Natural killer cell (primary cell): ENCODE measurements around the gene DEGS1. TPM values are rescaled to one million over a fixed set of nuclear protein-coding genes. Genes with fewer than 3 reads are reported as not detected.

Experiments used
- ATAC-seq, 3 donors: fragments of 150-1000 bp in 2 of 3; fragments of 200-7000 bp in 1 of 3; cut with Tn5 transposase; 1 replicate in 1 of 3; 2 replicates in 2 of 3; pipeline ENCODE4 v1.10.0; 2021; ENCODE audit warnings: mild to moderate bottlenecking in 2 of 3, moderate library complexity in 2 of 3
- DNase-seq, 2 donors: peaks; one replicate each; pipeline versions ENCODE4 v3.0.0 to v3.0.0-alpha.2; 2013 to 2021; ENCODE audit warnings: mixed read lengths in 1 of 2
- H3K27ac ChIP-seq: one replicate; pipeline ENCODE4 v1.5.1; 2013; ENCODE audit warnings: mild to moderate bottlenecking, low read length
- H3K27me3 ChIP-seq: one replicate; pipeline ENCODE4 v1.6.1; 2013; ENCODE audit warnings: low read length; ENCODE audit not compliant: control insufficient read depth, insufficient read depth
- H3K36me3 ChIP-seq: one replicate; pipeline ENCODE4 v1.6.1; 2013; ENCODE audit warnings: low read length; ENCODE audit not compliant: control insufficient read depth, insufficient read depth
- H3K4me1 ChIP-seq: one replicate; pipeline ENCODE4 v1.6.1; 2013; ENCODE audit warnings: low read length; ENCODE audit not compliant: control insufficient read depth, insufficient read depth
- H3K4me3 ChIP-seq: one replicate; pipeline ENCODE4 v1.5.1; 2013; ENCODE audit warnings: low read length
- H3K9me3 ChIP-seq: one replicate; pipeline ENCODE4 v1.6.1; 2013; ENCODE audit warnings: low read length; ENCODE audit not compliant: control insufficient read depth, insufficient read depth
- H3K27ac Mint-ChIP-seq, 2 donors: one replicate each; pipeline ENCODE4 v1.8.0; 2022; ENCODE audit warnings: mild to moderate bottlenecking in 2 of 2, mixed read lengths in 2 of 2, moderate library complexity in 1 of 2
- H3K27me3 Mint-ChIP-seq, 2 donors: one replicate each; pipeline ENCODE4 v1.8.0; 2022; ENCODE audit warnings: low read depth in 2 of 2, mixed read lengths in 2 of 2
- H3K36me3 Mint-ChIP-seq: one replicate; pipeline ENCODE4 v1.8.0; 2022; ENCODE audit warnings: mixed read lengths
- H3K4me1 Mint-ChIP-seq, 2 donors: one replicate each; pipeline ENCODE4 v1.8.0; 2022; ENCODE audit warnings: mixed read lengths in 2 of 2
- H3K4me3 Mint-ChIP-seq: one replicate; pipeline ENCODE4 v1.8.0; 2022; ENCODE audit warnings: mild to moderate bottlenecking, moderate library complexity, mixed read lengths
- H3K9me3 Mint-ChIP-seq, 2 donors: one replicate each; pipeline ENCODE4 v1.8.0; 2022; ENCODE audit warnings: mixed read lengths in 2 of 2
- WGBS: methylation state at CpG from one replicate; pipeline ENCODE4 v1.1.7; 2013; ENCODE audit warnings: missing lambda C conversion rate; ENCODE audit not compliant: insufficient coverage; 5-methylcytosine and 5-hydroxymethylcytosine counted together
- intact Hi-C: fragments of 100-400 bp; cut with micrococcal nuclease; formaldehyde crosslinking; loops from one replicate; pipeline ENCODE4 v1.14.2; 2022
- total RNA-seq, 4 donors: library from RNA; stranded (reverse); fragments of 120-200 nt in 1 of 4; gene quantifications; one replicate each; pipeline versions ENCODE4 v1.2.3 to v1.2.4, GENCODE V29; 2013 to 2022
- TF ChIP-seq, protein P1 (sequence below): fragments of 200-600 bp; IDR thresholded peaks from one replicate; pipeline ENCODE4 v1.8.0; 2022; ENCODE audit warnings: antibody characterized with exemption

The DEGS1 gene
- total RNA-seq, 3 donors from 2014 or later (not counting 1 experiment from before 2014, with no cell fraction given): 28.6 to 29.2 (median 28.6) TPM

DNA sequence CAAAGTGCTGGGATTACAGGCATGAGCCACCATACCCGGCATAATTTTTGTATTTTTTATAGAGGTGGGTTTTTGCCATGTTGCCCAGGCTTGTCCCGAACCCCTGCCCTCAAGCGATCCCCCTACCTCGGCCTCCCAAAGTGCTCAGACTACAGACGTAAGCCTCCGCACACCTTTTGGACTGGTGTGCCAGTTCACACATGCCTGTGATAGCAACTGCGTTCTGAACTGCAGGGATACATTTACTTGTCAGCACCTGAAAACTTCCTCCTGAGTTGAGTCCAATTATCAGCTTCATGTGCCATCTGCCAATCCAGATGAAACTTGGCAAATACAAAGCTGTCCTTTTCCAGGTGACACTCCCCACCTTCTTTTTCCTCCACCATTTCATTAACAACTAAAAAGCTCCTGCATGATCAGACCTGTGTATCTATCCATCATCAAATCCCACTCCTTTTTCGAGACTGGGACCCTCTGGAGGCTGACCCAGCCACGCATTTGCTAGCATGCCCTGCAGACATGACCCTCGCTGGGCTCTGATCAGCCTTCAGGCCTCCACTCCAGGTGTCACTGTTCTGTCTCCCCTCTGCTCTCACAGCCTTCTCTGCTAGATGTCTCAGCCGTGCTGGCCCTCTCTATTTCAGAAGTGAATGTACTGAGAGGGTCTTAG, 2.1 kb upstream of the DEGS1 start:
- no peaks in the 10 kb centered on the region for H3K9me3 Mint-ChIP-seq
- H3K36me3 Mint-ChIP-seq: no peaks in the 10 kb centered on the region
- TF ChIP-seq, protein P1, sequence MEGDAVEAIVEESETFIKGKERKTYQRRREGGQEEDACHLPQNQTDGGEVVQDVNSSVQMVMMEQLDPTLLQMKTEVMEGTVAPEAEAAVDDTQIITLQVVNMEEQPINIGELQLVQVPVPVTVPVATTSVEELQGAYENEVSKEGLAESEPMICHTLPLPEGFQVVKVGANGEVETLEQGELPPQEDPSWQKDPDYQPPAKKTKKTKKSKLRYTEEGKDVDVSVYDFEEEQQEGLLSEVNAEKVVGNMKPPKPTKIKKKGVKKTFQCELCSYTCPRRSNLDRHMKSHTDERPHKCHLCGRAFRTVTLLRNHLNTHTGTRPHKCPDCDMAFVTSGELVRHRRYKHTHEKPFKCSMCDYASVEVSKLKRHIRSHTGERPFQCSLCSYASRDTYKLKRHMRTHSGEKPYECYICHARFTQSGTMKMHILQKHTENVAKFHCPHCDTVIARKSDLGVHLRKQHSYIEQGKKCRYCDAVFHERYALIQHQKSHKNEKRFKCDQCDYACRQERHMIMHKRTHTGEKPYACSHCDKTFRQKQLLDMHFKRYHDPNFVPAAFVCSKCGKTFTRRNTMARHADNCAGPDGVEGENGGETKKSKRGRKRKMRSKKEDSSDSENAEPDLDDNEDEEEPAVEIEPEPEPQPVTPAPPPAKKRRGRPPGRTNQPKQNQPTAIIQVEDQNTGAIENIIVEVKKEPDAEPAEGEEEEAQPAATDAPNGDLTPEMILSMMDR: no peak
- peaks cover 2 to 4% of the 10 kb centered on the region in 2 donors for H3K27me3 Mint-ChIP-seq
- DNase-seq: no peak
- H3K27ac Mint-ChIP-seq: no peak overlapping the region
- no peak overlapping the region for H3K4me3 Mint-ChIP-seq
- peaks cover 36% of the 10 kb centered on the region for H3K4me1 ChIP-seq
- WGBS: 94% methylated on average over 11 of the region's 11 CpGs
- intact Hi-C loops: loop anchor here (5.0 kb wide), 1 partner anchor 64 kb away; no protein-coding TSS in a partner anchor
- H3K36me3 ChIP-seq: no peaks in the 10 kb centered on the region
- H3K4me1 Mint-ChIP-seq: peaks cover 15 to 24% of the 10 kb centered on the region in 2 donors
- H3K4me3 ChIP-seq: no peak overlapping the region
- ATAC-seq: no peak
- H3K27ac ChIP-seq: no peak overlapping the region
- H3K27me3 ChIP-seq: no peaks in the 10 kb centered on the region
- H3K9me3 ChIP-seq: no peaks in the 10 kb centered on the region

DNA sequence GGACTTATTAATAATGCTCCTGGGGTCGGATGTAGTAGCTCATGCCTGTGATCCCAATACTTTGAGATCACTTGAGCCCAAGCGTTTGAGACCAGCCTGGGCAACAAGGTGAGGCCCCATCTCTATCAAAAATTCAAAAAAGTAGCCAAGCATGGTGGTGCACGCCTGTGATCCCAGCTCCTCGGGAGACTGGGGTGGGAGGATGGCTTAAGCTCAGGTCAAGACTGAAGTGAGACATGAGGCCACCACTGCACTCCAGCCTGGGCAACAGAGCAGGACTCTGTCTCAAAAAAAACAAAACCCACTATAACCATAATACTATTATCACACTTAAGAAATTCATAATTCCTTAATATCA, 1.6 kb upstream of the DEGS1 start:
- peaks cover 15 to 24% of the 10 kb centered on the region in 2 donors for H3K4me1 Mint-ChIP-seq
- TF ChIP-seq, protein P1: no peak
- no peak for ATAC-seq
- H3K36me3 Mint-ChIP-seq: no peaks in the 10 kb centered on the region
- Histone ChIP-seq H3K27ac (no peak overlapping the region), H3K9me3 (no peaks in the 10 kb centered on the region), H3K27me3 (no peaks in the 10 kb centered on the region), H3K4me1 (peaks cover 38% of the 10 kb centered on the region), H3K4me3 (no peak overlapping the region), H3K36me3 (no peaks in the 10 kb centered on the region)
- peak overlapping the region; percentile 86 for H3K4me3 Mint-ChIP-seq
- H3K27ac Mint-ChIP-seq: peak overlapping the region in 1 of 2 donors; percentile 90
- no peak for DNase-seq
- peaks cover 0 to 2% of the 10 kb centered on the region in 2 donors for H3K27me3 Mint-ChIP-seq
- 95% methylated on average over 4 of the region's 4 CpGs for WGBS
- H3K9me3 Mint-ChIP-seq: no peaks in the 10 kb centered on the region
- intact Hi-C loops: loop anchor here (5.0 kb wide), 1 partner anchor 64 kb away; no protein-coding TSS in a partner anchor

DNA sequence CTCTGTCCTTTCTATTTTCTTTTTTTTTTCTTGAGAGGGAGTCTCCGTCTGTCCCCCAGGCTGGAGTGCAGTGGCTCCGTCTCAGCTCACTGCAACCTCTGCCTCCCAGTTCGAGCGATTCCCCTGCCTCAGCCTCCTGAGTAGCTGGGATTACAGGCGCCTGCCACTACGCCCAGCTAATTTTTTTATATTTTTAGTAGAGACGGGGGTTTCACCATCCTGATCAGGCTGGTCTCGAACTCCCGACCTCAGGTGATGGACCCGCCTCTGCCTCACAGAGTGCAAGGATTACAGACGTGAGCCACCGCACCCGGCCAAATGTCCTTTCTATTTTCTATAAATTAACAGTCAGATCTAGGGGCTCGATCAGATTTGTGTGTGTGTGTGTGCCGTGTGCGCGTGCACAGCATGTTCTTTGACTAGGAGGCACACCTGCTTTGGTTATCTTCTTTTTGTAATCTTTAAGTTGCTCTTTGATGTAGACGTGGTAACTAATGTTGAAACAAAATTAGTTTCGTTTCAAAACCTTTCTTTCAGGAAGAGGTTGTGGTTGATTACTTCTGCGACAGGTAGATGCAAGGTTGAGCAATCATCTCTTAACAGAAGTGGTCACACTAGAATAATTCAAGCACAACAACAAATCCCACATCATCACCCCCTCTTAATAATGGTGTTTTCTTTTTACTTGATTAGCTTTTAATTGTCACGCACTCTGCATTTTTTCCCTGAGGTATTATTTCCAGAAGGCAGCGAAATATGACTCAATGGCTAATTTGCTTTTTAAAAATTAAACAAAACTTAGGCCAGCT, 779 bp upstream of the DEGS1 start:
- Histone ChIP-seq H3K27me3 (no peaks in the 10 kb centered on the region), H3K9me3 (no peaks in the 10 kb centered on the region), H3K36me3 (no peaks in the 10 kb centered on the region), H3K4me1 (peaks cover 38% of the 10 kb centered on the region), H3K4me3 (peak overlapping the region; percentile 92), H3K27ac (peak overlapping the region; percentile 97)
- H3K9me3 Mint-ChIP-seq: no peaks in the 10 kb centered on the region
- peaks cover 15 to 24% of the 10 kb centered on the region in 2 donors for H3K4me1 Mint-ChIP-seq
- ATAC-seq: peak; percentile 1 to 28 (median 5)
- peak overlapping the region; percentile 84 to 90 for H3K27ac Mint-ChIP-seq
- peak overlapping the region; percentile 86 for H3K4me3 Mint-ChIP-seq
- H3K36me3 Mint-ChIP-seq: no peaks in the 10 kb centered on the region
- peaks cover 0 to 2% of the 10 kb centered on the region in 2 donors for H3K27me3 Mint-ChIP-seq
- peak in 1 of 2 donors; percentile 83 for DNase-seq
- 52% methylated on average over 16 of the region's 22 CpGs for WGBS
- TF ChIP-seq, protein P1: no peak
- intact Hi-C loops: loop anchor here (2.0 to 5.0 kb wide), 2 partner anchors 65 to 151 kb away; no protein-coding TSS in a partner anchor
